GM18498 (cell line): ENCODE measurements around the gene SERPINB5.

Experiments used
- ATAC-seq: cut with Tn5 transposase; IDR thresholded peaks from one replicate; pipeline ENCODE4 v1.9.1; 2021; ENCODE audit warnings: mild to moderate bottlenecking, moderate library complexity; ENCODE audit not compliant: unreplicated experiment

Gene SERPINB5

DNA sequence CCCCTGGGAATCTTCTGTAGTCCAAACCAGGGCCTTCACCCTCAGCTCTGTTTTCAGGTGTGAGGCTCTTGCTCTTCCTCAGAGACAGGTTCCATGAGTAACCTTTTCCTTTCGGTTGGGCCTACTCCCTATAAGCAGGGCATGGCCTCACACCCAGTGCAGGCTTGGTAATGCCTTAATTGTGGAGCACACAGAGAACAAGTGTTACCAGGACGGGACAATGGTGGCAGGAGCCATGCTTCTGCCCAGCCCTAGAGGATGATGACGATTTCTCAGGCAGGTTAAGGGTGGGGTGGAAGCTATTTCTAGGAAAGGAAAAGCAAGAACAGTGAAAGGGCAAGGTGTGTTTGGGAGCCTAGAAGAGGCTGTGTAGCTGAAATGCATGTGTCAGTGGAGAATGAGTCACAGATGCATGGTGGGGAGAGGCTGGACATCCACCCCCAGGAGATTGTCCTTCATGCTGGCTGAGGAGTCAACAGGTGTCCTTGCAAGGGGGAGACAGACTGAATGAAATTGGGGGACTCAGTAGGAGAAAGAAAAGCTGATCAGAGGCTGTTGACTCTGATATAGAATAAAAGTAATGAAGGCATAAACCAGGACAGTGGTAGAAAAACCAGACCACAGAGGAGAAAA, 43.4 kb downstream of the SERPINB5 start:
- ATAC-seq: no peak

DNA sequence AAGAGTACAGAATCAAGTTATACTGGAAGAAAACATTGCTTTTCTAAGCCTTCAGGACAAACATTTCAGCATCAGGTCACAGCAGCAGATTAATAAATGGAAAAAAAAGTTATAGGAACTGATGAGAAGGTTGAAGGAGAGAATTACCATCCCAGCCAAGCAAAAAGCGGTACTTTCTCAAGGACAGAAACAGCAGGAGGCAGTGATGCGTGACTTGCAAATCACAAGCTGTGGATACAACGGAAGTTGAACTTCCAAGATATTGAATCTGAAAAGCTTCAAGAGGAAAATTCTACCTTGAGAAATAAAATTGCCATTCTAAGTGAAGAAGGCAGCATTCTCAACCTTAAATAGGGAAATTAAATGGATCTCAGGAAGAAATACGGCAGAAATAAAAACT, 46.9 kb downstream of the SERPINB5 start:
- ATAC-seq: no peak

GRCh38 chr18:63527251-63527650, 50.5 kb downstream of the SERPINB5 start:
- ATAC-seq: no peak

- no peak for ATAC-seq
Measured at GRCh38 chr18:63528863-63529492, 52.2 kb downstream of the SERPINB5 start.

DNA sequence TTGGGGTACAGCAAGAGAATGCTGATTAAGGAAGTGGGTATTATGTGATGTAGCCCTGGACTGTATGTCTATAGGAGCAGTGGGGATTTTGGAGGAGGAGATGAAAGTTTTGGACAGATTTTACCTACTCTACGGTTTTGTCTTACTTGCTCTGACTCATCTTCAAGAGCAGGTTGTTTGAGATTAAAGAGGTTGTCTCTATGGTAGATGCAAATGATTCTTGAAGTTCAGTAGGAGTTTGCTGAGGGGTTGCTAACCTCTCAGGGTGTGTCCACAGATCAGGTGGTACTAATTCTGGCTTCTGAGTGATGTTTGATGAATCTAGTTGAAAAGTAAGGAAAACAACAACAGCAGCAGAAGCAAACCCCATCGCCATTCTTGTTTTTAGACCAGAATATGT, 55.7 kb downstream of the SERPINB5 start:
- ATAC-seq: no peak

GRCh38 chr18:63534615-63535014, 57.9 kb downstream of the SERPINB5 start:
- no peak for ATAC-seq

DNA sequence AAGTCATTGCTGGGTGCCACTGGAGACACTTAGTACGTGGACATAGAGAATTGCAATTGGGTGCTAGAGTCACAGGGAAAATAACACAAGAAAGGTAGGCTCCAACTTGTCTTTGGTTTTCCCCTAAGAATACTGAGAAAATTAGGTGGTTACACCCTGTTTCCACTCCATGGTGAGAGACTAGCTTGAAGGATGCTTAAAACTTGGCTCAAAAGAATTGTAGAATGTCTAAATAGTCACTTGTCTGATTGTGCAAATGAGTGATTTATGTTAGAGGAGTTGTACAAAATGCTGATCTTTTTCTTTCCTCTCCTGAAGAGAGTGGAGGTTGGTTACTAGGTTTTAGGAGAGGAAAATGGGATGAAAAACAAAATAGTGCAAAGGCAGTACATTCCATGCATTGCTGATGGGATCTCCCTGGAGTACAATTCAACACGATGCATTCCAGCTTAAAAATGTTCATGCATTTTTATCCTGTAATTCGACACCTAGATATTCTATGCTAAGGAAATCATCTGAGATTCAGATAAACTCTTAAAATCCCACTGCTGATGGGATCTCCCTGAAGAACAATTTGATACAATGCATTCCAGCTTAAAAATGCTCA, 63.2 kb downstream of the SERPINB5 start:
- ATAC-seq: no peak

DNA sequence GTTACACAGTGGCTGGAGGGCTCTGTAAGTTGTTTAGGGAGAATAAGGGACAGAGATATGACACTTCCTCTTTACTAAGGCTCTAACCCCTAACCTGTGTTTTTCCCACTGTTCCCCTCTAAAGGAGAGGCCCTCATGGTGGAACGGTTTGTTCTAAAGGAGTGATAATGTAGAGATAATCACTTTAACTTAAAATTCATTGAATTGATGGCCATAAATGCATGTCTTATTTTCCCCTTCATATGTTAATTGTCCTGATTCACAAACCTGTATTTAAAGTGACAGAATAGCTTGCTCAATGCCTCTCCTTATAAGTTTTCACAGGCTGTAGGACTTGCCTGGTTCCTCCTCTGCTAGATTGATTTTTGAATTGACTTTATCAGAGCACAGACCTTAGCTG, 65.3 kb downstream of the SERPINB5 start, which contains the start of gene SERPINB12:
TSS of gene SERPINB12 (plus strand) at position 301 of the 400 bp plus-strand sequence. CDS start 13,791 bp downstream, outside the sequence.
- no peak for ATAC-seq

DNA sequence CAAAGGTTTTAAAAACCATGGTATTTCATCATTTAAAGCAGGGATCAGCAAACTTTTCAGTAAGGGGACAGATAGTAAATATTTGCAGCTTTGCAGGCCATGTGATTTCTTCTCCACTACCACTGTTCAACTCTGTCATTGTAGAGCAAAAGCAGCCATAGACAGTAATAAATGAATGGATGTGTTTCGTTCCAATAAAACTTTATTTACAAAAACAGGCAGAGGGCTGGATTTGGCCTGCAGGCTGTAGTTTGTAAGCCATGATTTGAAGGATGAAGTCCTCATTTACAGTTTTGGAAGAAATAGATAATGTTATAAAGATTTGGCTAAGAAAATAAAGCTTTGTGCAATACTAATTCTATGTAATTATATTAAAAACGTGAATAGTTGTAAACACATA, 67.3 kb downstream of the SERPINB5 start:
- ATAC-seq: no peak

DNA sequence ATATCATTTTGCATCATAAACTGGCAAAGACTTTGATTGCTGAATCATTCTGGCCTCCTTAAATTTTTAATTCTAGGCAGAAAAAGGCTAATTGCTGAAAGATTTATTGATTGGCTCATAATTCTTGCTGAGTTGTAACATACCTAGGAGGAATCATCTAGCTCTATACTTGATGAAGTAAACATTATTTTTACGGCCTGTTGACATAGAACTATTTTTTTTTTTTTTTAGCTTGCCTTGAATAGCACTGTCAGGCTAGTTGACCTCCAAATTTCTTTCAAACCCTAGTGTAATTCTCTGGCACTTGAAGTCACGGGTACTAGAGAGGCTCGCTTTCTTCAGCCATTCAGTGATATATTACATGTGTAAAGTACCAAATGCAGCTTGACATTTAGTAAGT, 68.2 kb downstream of the SERPINB5 start:
- ATAC-seq: no peak

DNA sequence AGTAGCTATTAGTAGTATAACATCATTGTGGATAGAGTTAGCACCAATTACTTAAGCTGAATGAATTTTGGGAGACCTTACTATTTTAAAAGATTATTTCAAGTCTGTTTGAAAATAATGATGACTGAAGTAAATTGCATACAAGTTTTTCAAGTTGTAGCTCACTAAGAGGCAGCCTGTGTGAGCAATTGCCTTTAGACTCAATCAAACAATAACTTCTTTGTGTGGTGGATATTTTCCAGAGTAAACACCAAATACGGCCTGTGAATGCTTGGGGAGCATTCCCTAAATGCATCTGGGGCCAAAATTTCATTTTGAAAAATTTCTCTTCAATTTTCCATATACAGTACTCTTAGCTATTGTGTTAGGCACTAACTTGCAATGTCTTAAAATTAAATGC, 73.3 kb downstream of the SERPINB5 start:
- no peak for ATAC-seq

DNA sequence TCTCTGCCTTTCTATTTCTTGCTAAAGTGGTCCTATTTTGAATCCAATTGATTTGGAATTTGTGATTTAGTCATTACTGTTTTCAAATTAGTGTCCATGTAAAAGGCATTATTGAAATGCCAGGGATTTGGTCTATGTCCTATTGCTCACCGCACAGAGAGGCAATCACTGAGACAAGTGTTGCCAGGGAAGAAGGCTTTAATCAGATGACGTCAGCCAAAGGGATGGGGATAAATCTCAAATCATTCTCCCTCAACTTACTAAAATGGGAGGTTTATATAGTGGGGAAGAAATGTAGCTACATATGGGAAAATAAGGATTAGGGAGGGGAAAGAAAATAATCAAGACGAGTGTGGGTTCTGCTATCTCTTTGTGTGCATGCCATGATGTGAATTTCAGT, 75.0 kb downstream of the SERPINB5 start:
- no peak for ATAC-seq

DNA sequence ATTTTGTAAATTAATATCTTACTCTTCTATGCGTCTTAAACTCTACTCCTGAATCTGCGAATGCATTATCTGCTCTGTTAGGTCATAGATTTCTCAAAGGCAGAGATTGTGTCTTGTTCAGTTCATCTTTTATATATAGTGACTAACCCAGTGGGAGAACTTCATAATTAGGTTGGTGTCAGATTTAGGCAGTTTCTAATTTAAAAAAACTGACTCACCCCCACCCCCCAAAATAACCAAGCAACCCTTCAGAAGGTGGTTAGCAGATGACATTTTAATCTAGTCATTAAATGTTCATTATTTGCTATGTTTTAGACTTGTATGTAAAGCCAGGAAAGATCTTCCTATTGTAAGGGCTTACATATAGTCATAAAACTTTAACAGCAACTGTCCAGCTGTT, 75.8 kb downstream of the SERPINB5 start:
- no peak for ATAC-seq

DNA sequence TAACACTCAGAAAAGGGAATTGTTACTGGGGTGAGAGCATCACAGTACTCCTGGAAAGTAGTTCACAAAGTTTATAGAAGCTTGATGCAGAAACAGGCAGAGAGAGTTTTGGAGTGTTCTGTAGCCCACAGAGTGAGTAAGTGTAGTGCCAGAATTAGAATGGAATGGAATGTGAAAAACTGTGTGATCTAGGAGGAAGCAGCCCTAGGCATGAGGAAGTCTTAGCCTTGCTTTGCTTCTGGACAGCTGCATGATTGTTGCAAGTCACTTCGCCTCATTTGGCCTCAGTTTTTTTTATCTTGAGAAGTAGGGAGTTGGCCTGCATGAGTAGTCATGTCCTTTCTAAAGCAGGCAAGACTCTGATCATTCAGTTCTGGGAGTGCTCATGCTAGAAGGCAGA, 76.3 kb downstream of the SERPINB5 start:
- ATAC-seq: no peak
